Kidney epithelial cell (primary cell): Measurements from ENCODE around the gene B4GALNT3. TPM values are rescaled to one million over a fixed set of nuclear protein-coding genes. Genes with fewer than 3 reads are reported as not detected.

Experiments used
- DNase-seq: peaks from one replicate; pipeline ENCODE4 v3.0.0-alpha.2; 2010; ENCODE audit warnings: low read depth
- H3K27me3 ChIP-seq: 2 replicates; pipeline ENCODE4 v1.6.0; 2011; ENCODE audit warnings: low read length; ENCODE audit not compliant: control insufficient read depth, insufficient read depth
- H3K36me3 ChIP-seq: 2 replicates; pipeline ENCODE4 v1.5.1; 2011; ENCODE audit warnings: low read length; ENCODE audit not compliant: control insufficient read depth, insufficient read depth
- H3K4me3 ChIP-seq: 2 replicates; pipeline ENCODE4 v1.5.1; 2011; ENCODE audit warnings: low read depth, mild to moderate bottlenecking, control low read depth, low read length
- total RNA-seq: library from RNA; depleted of rRNA; stranded (reverse); fragments of >200 nt; gene quantifications from 2 replicates; pipeline ENCODE4 v1.2.3, GENCODE V29; 2015
- TF ChIP-seq, protein P1 (sequence below): IDR thresholded peaks from 2 replicates; pipeline ENCODE4 v1.5.1; 2011; ENCODE audit warnings: mild to moderate bottlenecking, moderate library complexity, low read length, control low read depth, inconsistent platforms; ENCODE audit not compliant: insufficient read depth, poor library complexity, severe bottlenecking

The B4GALNT3 gene
- total RNA-seq, 1 donor from 2014 or later = 6.8 TPM

DNA sequence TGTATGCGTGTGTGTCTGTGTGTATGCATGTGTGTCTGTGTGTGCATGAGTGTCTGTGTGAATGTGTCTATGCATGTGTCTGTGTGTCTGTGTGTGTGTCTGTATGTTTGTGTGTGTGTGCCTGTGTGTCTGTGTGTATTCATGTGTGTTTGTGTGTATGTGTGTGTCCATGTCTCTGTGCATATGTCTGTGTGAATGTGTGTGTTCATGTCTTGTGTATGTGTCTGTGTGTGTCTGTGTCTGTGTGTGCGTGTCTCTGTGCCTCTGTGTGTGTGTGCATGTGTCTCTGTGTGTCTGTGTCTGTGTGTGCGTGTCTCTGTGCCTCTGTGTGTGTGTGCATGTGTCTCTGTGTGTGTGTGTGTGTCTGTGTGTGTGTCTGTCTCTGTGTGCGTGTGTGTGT is 121.1 kb downstream of the B4GALNT3 start:
- no peak for DNase-seq

DNA sequence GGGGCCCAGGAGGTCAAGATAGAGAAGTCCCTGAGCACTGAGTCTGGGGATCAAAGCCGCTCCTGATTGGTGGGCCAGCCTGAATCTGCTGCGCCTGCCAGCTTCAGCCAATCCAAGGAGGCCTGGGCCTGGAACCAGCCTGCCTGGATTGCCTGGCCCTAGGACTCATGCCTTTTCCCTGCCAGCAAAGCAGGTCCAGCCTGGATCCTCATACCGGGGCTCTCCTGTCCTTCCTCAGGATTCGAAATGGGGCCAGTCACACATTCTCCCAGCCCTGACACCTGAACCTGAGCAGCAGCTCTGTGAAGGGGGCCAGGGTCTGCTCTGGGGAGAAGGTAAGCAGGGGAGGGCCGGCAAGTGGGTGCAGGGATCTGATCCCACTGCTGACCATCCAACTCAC is 121.6 kb downstream of the B4GALNT3 start:
- H3K27me3 ChIP-seq = peaks cover 2% of the 10 kb centered on the region
- no peaks in the 10 kb centered on the region for H3K36me3 ChIP-seq
- TF ChIP-seq, protein P1, sequence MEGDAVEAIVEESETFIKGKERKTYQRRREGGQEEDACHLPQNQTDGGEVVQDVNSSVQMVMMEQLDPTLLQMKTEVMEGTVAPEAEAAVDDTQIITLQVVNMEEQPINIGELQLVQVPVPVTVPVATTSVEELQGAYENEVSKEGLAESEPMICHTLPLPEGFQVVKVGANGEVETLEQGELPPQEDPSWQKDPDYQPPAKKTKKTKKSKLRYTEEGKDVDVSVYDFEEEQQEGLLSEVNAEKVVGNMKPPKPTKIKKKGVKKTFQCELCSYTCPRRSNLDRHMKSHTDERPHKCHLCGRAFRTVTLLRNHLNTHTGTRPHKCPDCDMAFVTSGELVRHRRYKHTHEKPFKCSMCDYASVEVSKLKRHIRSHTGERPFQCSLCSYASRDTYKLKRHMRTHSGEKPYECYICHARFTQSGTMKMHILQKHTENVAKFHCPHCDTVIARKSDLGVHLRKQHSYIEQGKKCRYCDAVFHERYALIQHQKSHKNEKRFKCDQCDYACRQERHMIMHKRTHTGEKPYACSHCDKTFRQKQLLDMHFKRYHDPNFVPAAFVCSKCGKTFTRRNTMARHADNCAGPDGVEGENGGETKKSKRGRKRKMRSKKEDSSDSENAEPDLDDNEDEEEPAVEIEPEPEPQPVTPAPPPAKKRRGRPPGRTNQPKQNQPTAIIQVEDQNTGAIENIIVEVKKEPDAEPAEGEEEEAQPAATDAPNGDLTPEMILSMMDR = no peak
- no peak overlapping the region for H3K4me3 ChIP-seq
- DNase-seq = no peak

More for the DNA sequence above, 121.1 kb downstream of the B4GALNT3 start:
- Histone ChIP-seq H3K27me3 (peaks cover 2% of the 10 kb centered on the region), H3K4me3 (no peak overlapping the region), H3K36me3 (no peaks in the 10 kb centered on the region)
- TF ChIP-seq, protein P1 = no peak

DNA sequence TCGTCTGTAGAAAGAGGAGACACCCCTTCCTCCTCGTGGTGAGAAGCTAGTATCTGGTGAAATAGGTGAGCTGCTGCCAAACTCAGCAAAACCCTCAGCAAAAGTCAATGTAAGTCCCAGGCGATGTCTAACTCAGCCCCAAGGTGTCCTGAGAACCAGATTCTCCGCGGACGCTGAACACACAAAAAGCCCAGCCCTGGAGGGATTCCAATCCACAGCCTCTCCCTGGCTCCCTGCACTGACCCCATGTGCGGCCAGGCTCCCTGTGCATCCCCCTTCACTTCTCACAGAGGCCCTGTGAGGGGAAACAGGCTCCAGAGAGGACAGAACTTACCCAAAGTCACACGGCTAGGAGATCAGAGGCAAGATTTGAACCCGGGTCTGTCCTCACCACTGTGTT is 122.0 kb downstream of the B4GALNT3 start:
- TF ChIP-seq, protein P1 = no peak
- Histone ChIP-seq H3K27me3 (peaks cover 2% of the 10 kb centered on the region), H3K36me3 (no peaks in the 10 kb centered on the region), H3K4me3 (no peak overlapping the region)
- DNase-seq = no peak

DNA sequence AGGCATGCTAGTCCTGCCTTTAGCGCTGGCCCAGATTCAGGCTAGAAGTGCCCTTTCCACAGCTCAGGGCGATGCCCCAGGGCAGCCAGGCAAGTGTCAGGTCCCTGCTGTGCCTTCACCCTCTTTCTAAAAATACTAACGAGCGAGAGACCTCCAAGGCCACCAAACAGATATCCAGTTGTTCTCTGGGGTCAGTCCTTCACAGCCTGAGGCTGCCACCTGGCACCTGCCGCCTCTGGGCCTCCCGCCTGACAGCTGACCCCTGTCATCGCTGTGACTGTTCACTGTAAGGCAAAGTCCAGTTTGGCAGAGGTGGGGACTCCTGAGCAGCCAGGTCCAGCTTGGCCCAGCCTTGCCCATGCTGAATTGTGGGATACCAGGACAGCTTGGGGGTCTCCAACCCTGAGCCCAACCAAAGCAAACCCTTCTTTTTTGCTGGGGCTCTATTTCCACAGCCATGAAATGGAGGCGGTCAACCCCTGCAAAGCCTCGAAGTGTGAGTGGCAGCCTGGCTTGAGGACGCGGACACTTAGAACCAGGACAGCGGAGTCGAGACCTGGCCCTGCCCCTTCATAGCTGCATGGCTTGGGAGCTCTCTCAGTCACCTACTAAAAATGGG is 123.6 kb downstream of the B4GALNT3 start:
- no peaks in the 10 kb centered on the region for H3K36me3 ChIP-seq
- H3K27me3 ChIP-seq = peaks cover 2% of the 10 kb centered on the region
- no peak overlapping the region for H3K4me3 ChIP-seq
- TF ChIP-seq, protein P1 = no peak
- DNase-seq = no peak

DNA sequence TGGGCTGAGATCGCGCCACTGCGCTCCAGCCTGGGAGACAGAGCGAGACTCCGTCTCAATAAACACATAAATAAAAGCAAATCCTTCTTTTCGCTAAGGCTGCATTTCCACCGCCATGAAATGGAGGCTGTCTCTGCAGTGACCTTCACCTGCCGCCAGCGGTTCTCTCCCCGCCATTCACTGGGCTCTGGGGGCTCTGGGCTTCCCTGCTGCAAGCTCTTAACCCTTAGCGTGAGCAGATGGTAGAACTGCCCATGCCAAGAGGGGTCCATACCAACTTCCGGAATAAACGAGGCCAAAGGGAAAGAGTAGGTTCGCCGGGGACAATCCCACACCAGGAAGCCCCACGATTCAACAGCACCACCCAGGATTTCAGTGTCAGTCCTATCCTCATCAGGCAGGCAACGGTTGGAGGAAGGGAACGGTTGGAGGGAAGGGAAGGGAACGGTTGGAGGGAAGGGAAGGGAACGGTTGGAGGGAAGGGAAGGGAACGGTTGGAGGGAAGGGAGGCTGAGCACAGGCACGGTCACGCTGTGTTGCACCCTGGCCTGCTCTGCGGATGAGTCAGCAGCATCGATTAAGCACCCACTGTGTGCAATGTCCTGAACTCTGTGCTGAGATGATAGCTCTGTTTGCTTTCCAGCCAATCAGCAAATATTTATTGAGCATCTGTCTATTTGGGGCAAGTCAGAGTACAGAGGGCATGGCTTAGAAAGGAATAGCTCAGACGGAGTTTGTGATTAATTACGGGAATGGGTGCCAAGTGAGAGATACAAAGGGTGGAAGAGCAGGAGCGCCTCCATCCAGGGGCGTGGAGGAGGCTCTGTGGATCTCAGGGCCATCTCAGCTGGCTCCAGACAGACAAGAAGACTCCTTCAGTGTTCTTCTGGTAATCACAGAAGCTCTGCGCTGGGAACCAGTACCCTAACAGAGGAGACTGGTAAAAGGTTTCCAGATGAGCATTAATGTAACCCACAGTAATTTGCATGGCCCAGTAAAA is 125.6 kb downstream of the B4GALNT3 start:
- peaks cover 2% of the 10 kb centered on the region for H3K27me3 ChIP-seq

More for the DNA sequence above, 125.6 kb downstream of the B4GALNT3 start:
- H3K4me3 ChIP-seq = no peak overlapping the region
- DNase-seq = no peak
- TF ChIP-seq, protein P1 = no peak
- no peaks in the 10 kb centered on the region for H3K36me3 ChIP-seq
